NCI-H748 treated with DMSO at 0.1 percent for 48 hours (cell line): ENCODE measurements around the gene FRG2.
"Not testable (repeated sequence)": the region's sequence is repeated elsewhere in the genome, so short reads cannot be mapped to it uniquely, and the experiment has no call there.

ENCODE experiments used
- DNase-seq: peaks from one replicate; lab custom pipeline; 2025; lab: John Stamatoyannopoulos, UW

FRG2 gene

GRCh38 chr4:190027156-190027555 lies at the start of gene FRG2:
Gene FRG2, minus strand, starts transcription at chr4:190027256. Its CDS starts 52 bp downstream, at chr4:190027204.
- not testable (repeated sequence) for DNase-seq

GRCh38 chr4:190068351-190068750 lies 41.3 kb upstream of the FRG2 start:
- not testable (repeated sequence) for DNase-seq

- not testable (repeated sequence) for DNase-seq
Measured at GRCh38 chr4:190064805-190065204, 37.7 kb upstream of the FRG2 start.

GRCh38 chr4:190064342-190064741 lies 37.3 kb upstream of the FRG2 start, which contains the start of gene DBET:
Gene DBET, plus strand, starts transcription at chr4:190064502.
- DNase-seq = not testable (repeated sequence)

- not testable (repeated sequence) for DNase-seq
Measured at GRCh38 chr4:190058997-190059396, 31.9 kb upstream of the FRG2 start.

DNA sequence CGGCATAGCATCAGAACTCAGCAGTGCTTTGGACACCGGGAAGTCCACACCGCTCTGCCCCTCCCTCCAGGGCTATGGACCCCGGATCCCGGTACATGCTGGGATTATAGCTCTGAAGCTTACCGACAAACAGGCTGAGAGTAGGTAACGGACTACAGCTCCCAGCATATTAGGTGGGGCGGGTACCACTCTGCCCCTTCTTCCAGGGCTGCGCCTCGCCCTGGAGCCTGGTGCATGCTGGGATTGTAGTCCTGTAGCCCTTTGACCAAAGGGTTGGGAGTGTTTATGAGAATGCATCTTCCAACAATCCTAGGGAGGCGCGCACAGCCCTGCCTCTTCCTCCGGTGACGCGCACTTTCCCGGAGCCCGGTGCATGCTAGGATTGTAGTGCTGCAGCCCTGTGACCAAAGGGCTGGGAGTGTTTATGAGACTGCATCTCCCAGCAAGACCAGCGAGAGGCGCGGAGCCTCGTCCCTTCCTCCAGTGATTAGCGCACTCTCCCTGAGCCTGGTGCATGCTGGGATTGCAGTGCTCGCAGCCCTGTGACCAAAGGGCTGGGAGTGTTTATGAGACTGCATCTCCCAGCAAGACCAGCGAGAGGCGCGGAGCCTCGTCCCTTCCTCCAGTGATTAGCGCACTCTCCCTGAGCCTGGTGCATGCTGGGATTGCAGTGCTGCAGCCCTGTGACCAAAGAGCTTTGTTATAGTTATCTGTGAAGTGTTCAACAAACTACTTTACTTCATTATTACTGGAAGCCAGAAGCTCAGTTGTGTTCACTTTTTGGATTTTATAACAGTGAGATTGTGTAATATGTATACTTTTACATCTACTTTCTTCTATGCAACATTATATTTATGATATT lies 22.6 kb upstream of the FRG2 start:
- DNase-seq = not testable (repeated sequence)

DNA sequence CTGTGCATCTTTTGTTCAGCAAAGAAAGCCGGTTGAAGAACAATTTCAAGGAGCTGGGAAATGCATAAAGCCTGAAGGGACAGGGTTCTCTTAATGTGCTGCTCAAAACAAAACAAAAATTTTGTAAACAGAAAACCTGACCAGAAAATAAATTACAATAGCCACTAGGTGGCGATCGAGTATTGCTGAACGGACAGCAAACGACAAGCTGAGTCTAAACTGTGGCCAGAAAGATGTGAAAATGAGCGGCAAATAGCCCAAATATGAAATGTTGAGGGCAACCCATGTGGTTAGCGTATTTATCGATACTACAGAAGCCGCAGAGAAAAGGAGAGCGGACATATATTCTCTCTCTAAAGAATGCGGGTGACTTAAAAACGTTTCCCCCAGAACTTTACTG lies 20.6 kb upstream of the FRG2 start:
- not testable (repeated sequence) for DNase-seq

GRCh38 chr4:190040873-190041272 lies 13.8 kb upstream of the FRG2 start:
- DNase-seq = not testable (repeated sequence)

GRCh38 chr4:190037704-190038388 lies 10.8 kb upstream of the FRG2 start:
- DNase-seq = not testable (repeated sequence)

DNA sequence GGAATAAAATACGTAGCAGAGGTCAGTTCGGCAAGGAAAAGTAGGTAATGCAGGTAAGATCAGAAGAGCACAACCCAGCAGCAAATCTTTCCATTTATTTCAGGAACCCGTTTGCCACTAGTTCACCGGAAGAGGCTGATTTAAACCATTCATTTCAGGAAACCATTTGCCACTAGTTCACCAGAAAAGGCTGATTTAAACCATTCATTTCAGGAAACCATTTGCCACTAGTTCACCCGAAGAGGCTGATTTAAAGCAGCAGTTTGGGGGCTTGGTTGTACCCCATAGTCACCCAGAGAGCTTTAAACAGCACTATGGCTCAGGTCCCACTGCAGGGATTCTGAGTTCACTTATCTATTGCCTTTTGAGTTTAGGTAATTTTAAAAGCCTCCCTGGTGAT lies 4.2 kb upstream of the FRG2 start:
- not testable (repeated sequence) for DNase-seq

- DNase-seq = not testable (repeated sequence)
Measured at GRCh38 chr4:190022614-190023281, 4.3 kb downstream of the FRG2 start.

- DNase-seq = not testable (repeated sequence)
Measured at GRCh38 chr4:190021973-190022372, 5.1 kb downstream of the FRG2 start.

- DNase-seq = no peak
Measured at GRCh38 chr4:190020790-190021717, 6.0 kb downstream of the FRG2 start.

DNA sequence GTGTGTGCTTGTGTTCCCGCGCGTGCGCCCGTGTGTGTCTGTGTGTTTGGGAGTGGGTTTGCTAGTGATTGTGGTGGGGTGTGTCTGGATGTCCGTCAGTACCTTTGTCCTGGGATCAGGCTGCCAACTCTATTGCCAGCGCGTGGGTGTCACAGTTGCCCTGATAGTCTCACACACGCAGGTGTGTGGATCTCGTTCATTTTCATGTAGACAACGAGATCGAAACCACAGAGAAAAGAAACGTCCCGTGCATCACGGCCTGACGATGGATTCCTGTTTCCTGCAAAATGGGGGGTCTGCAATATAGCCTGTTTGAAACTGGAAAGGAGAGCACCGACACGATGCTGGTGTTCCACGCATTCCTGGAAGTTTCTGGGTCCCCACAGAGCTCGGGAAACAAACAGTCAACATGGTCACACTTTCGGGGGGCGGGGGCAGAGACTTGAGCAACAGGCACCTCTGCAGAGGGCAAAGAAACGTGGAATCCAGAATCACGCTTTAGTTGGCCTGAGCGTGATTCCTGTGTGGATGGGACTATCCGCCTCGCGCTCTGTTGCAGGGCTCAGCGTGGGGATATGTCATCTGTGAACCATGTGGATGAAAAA lies 7.1 kb downstream of the FRG2 start:
- DNase-seq = not testable (repeated sequence)

DNA sequence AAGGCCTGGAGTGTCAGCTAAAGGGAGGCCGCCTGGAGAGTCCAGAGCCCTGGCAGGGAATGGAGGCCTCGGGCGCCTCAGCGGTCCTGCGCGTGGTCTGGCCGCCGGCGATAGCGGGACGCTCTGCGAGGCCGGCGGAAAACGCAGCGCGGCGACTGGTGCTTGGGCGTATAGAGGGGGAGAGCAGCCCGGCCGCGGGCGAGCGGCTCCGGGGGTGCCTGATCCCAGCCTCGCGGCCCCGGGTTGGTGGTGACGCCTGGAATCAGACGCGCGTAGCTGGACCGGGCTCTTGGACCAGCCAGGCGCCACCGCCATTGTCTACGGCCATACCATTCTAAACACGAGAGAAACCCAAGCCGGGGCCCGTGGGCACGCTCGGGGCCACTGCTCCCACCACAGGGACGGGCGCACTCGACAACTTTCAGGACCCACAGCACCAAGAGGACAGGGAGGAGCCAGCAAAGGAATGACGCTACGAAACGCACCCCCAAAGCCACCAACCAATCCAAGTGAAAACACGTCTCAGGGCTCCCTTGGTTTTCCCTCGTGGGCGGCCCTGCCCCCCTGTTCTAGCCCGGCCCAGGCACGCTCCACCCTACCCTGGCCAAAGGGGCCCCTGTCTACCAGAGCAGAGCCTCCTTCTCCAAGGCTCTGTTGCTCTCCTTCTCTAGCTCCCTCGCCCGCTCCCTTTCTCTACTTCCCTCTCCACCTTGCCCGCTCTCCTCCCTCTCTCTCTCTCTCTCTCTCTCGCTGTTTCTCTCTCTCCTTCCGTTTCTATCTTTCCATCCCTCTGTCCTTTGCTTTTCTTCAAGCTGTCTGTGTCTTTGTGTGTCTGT lies 7.8 kb downstream of the FRG2 start:
- no peak for DNase-seq

- no peak for DNase-seq
Measured at GRCh38 chr4:190018201-190018920, 8.7 kb downstream of the FRG2 start.

DNA sequence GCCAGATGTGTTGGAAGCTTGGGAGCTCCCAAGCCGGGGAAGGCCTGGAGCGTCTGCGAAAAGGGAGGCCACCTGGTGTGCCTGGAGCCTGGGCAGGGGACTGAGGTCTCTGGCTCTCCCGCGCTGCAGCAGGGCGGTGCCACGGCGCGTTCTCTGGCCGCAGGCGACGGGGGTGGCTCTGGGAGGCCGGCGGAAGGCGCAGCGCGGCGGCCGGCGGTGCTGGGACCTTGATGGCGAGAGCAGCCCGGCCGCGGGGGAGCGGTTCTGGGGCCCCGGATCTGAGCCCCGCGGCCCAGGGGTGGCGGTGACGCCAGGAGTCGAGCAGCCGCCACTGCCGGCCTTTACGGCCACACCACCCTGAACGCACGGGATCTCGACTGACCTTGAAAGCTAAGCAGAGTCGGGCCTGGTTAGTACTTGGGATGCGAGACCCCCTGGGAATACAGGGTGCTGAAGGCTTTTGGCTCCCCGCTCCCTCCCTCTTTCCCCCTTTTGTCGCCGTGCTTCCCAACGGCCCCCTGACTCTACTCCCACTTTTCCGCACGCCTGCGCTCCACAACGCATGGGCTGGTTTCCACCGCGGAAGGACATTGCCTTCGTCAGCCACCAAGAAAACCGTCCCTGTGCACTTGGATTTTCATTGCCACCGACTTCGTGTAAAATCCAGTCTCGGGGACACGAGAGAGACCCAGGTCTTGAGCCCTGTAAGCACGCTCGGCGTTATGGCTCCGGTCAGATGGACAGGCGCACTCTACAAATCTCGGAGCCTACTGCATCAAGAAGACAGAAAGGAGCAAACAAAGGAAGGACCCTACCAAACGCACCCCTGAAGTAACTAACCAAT lies 9.5 kb downstream of the FRG2 start:
- DNase-seq = no peak
